SK-N-SH (cell line): ENCODE data around the gene AFF1. TPM values are rescaled to one million over a fixed set of nuclear protein-coding genes. Genes with fewer than 3 reads are reported as not detected.

Experiments
- CTCF ChIA-PET: fragments of 300-600, 350-600 bp; formaldehyde crosslinking; extraction: SDS; loops from one replicate; lab custom pipeline; 2021; lab: Yijun Ruan, JAX
- POLR2A ChIA-PET: fragments of 350-600 bp; sonication (Branson Sonifier 250); formaldehyde crosslinking; extraction: SDS; loops from one replicate; lab custom pipeline; 2020; ENCODE audit warnings: antibody characterized with exemption, inconsistent platforms; lab: Yijun Ruan, JAX
- DNase-seq: peaks from one replicate; pipeline ENCODE4 v3.0.0; 2012
- H2AFZ ChIP-seq: fragments of 200-600 bp; sonication (generic); 2 replicates; pipeline ENCODE4 v1.8.1; 2016; ENCODE audit warnings: antibody characterized with exemption, mild to moderate bottlenecking, low read depth
- H3F3A ChIP-seq: fragments of 200-600 bp; sonication (generic); replicated peaks from 2 replicates; pipeline ENCODE3; 2016; ENCODE audit warnings: antibody characterized with exemption, mild to moderate bottlenecking; ENCODE audit not compliant: insufficient read depth
- H3K27ac ChIP-seq, 2 experiments: fragments of 200-500 bp in 1 of 2; fragments of 200-600 bp in 1 of 2; sonication (Bioruptor generic) in 1 of 2; sonication (generic), shearing (Covaris generic) in 1 of 2; 2 replicates each; pipeline versions ENCODE4 v1.5.1 to v1.6.1; 2014 to 2016; ENCODE audit warnings: low read depth in 2 of 2, inconsistent platforms in 1 of 2, low read length in 1 of 2, mild to moderate bottlenecking in 1 of 2, mixed read lengths in 1 of 2
- H3K27me3 ChIP-seq: fragments of 200-600 bp; sonication (generic), shearing (Covaris generic); 2 replicates; pipeline ENCODE4 v1.6.1; 2016; ENCODE audit warnings: mixed run types; ENCODE audit not compliant: insufficient read depth
- H3K36me3 ChIP-seq, 2 experiments: fragments of 200-500 bp in 1 of 2; fragments of 200-600 bp in 1 of 2; sonication (Bioruptor generic) in 1 of 2; sonication (generic) in 1 of 2; replicated peaks in 1 of 2; 2 replicates each; pipeline versions ENCODE3 to v1.5.1; 2014 to 2016; ENCODE audit warnings: low read length in 1 of 2, mild to moderate bottlenecking in 1 of 2; ENCODE audit not compliant: insufficient read depth in 2 of 2, control insufficient read depth in 1 of 2
- H3K4me1 ChIP-seq, 2 experiments: fragments of 200-500 bp in 1 of 2; fragments of 200-600 bp in 1 of 2; sonication (Bioruptor generic) in 1 of 2; sonication (generic), shearing (Covaris generic) in 1 of 2; 2 replicates each; pipeline versions ENCODE4 v1.5.1 to v1.6.1; 2014 to 2016; ENCODE audit warnings: low read depth in 1 of 2, low read length in 1 of 2, mixed run types in 1 of 2; ENCODE audit not compliant: insufficient read depth in 2 of 2, control insufficient read depth in 1 of 2
- H3K4me2 ChIP-seq: fragments of 200-600 bp; sonication (generic), shearing (Covaris generic); 2 replicates; pipeline ENCODE4 v1.6.1; 2017; ENCODE audit warnings: mixed run types
- H3K4me3 ChIP-seq, 2 experiments: fragments of 200-500 bp in 1 of 2; fragments of 200-600 bp in 1 of 2; sonication (Bioruptor generic) in 1 of 2; sonication (generic), shearing (Covaris generic) in 1 of 2; 2 replicates each; pipeline versions ENCODE4 v1.5.1 to v1.8.1; 2014 to 2016; ENCODE audit warnings: low read depth in 2 of 2, inconsistent platforms in 1 of 2, low read length in 1 of 2, mild to moderate bottlenecking in 1 of 2, mixed read lengths in 1 of 2, moderate library complexity in 1 of 2
- H3K79me2 ChIP-seq: fragments of 200-600 bp; sonication (generic); 2 replicates; pipeline ENCODE4 v1.8.1; 2017; ENCODE audit warnings: mild to moderate bottlenecking; ENCODE audit not compliant: insufficient read depth
- H3K9ac ChIP-seq: fragments of 200-600 bp; sonication (generic); 2 replicates; pipeline ENCODE4 v1.6.1; 2017; ENCODE audit warnings: mixed run types
- H3K9me2 ChIP-seq: fragments of 200-600 bp; sonication (generic); 2 replicates; pipeline ENCODE4 v1.6.1; 2017; ENCODE audit warnings: mixed run types
- H3K9me3 ChIP-seq: fragments of 200-600 bp; sonication (generic); 2 replicates; pipeline ENCODE4 v1.6.1; 2017; ENCODE audit warnings: mixed run types, mild to moderate bottlenecking, moderate library complexity
- H4K20me1 ChIP-seq: fragments of 200-600 bp; sonication (generic); 2 replicates; pipeline ENCODE4 v1.6.1; 2017; ENCODE audit warnings: mild to moderate bottlenecking, mixed run types; ENCODE audit not compliant: insufficient read depth
- CTCF ChIP-seq: fragments of 200-600 bp; sonication (generic); IDR thresholded peaks from 2 replicates; pipeline ENCODE4 v1.6.1; 2017; ENCODE audit warnings: antibody characterized with exemption, mild to moderate bottlenecking, moderate library complexity
- EP300 ChIP-seq, 2 experiments: IDR thresholded peaks; 2 replicates each; pipeline versions ENCODE4 v1.4.0 to v1.6.1; 2012; ENCODE audit warnings: borderline replicate concordance in 1 of 2, low read depth in 1 of 2, low read length in 1 of 2
- FOSL2 ChIP-seq: IDR thresholded peaks from 2 replicates; pipeline ENCODE4 v1.4.0; 2012; ENCODE audit warnings: low read depth, mild to moderate bottlenecking, moderate library complexity, borderline replicate concordance
- FOXJ3 ChIP-seq: sonication (generic); formaldehyde crosslinking; IDR thresholded peaks from 2 replicates; pipeline ENCODE4 v1.5.1; 2020; ENCODE audit warnings: mild to moderate bottlenecking, missing genetic modification reagents
- MAX ChIP-seq: IDR thresholded peaks from 2 replicates; pipeline ENCODE4 v1.4.0; 2012; ENCODE audit warnings: low read depth
- MEF2A ChIP-seq: IDR thresholded peaks from 2 replicates; pipeline ENCODE4 v1.4.0; 2012; ENCODE audit warnings: low read depth, borderline replicate concordance
- POLR2AphosphoS5 ChIP-seq: IDR thresholded peaks from 2 replicates; pipeline ENCODE4 v1.6.1; 2012; ENCODE audit warnings: low read depth, low read length
- RCOR1 ChIP-seq: fragments of 150-350 bp; IDR thresholded peaks from 2 replicates; pipeline ENCODE4 v1.6.1; 2017; ENCODE audit warnings: antibody characterized with exemption, low read length
- RXRA ChIP-seq: IDR thresholded peaks from 2 replicates; pipeline ENCODE4 v1.4.0; 2012; ENCODE audit warnings: low read depth, mild to moderate bottlenecking, borderline replicate concordance
- WGBS: methylation state at CpG from one replicate; pipeline ENCODE4 v1.1.6; 2017; ENCODE audit warnings: low lambda C conversion rate; 5-methylcytosine and 5-hydroxymethylcytosine counted together
- polyA plus RNA-seq, 3 experiments: library from polyadenylated mRNA; depleted of rRNA; stranded (reverse); fragments of >200 nt; gene quantifications; 2 replicates each; pipeline ENCODE4 v1.2.3, GENCODE V29; 2012

Gene AFF1
- polyA plus RNA-seq, 1 of the 3 experiments (the other 2 are of a cell fraction), result 2.7 TPM

GRCh38 chr4:86935853-86936733, 1.3 kb downstream of the AFF1 start:
- CTCF ChIA-PET, result interaction anchor here (1.0 to 2.7 kb wide), 6 partner anchors 10 to 157 kb away, joined by 3 to 22 read pairs (median 4); no protein-coding TSS in a partner anchor
- Histone ChIP-seq H3K4me1 (peaks cover 4 to 11% of the 10 kb centered on the region in 2 experiments; a peak in 3 of 4 replicates), H3K9me3 (no peaks in the 10 kb centered on the region), H3K4me3 (peak overlapping the region; percentile 71 to 84), H3K9ac (peak overlapping the region; percentile 79), H3K27me3 (no peaks in the 10 kb centered on the region), H4K20me1 (no peaks in the 10 kb centered on the region), H3K79me2 (peaks cover 4% of the 10 kb centered on the region; the same call in 1 of the 2 replicates), H3K36me3 (no peaks in the 10 kb centered on the region), H3K9me2 (no peaks in the 10 kb centered on the region), H3K4me2 (peak overlapping the region; percentile 88), H2AFZ (peak overlapping the region; percentile 99), H3K27ac (peak overlapping the region in 1 of 2 experiments; percentile 78; a peak in 1 of 4 replicates), H3F3A (peaks cover 19% of the 10 kb centered on the region)
- 50% methylated on average over 36 of the region's 36 CpGs for WGBS
- DNase-seq, result no peak
- POLR2A ChIA-PET, result interaction anchor here (0.7 to 1.6 kb wide), 3 partner anchors 70 to 96 kb away, joined by 3 to 14 read pairs (median 3); no protein-coding TSS in a partner anchor
- TF ChIP-seq RXRA, result no peak
- TF ChIP-seq MAX, result 0 out of 2 replicates have a peak, but pooled peaks have one; percentile 6
- TF ChIP-seq FOXJ3 (CRISPR knock-in tag), result no peak

GRCh38 chr4:86938771-86939520, 4.1 kb downstream of the AFF1 start:
- ChIA-PET CTCF (interaction anchor here (1.2 to 2.1 kb wide), 3 partner anchors 8 to 437 kb away, joined by 3 to 11 read pairs (median 4); no protein-coding TSS in a partner anchor), POLR2A (no interaction called here)

More at GRCh38 chr4:86938771-86939520, 4.1 kb downstream of the AFF1 start:
- DNase-seq, result no peak
- peaks cover under 1 to 9% of the 10 kb centered on the region in 2 experiments; a peak in 3 of 4 replicates for H3K4me1 ChIP-seq
- no peaks in the 10 kb centered on the region for H3K27me3 ChIP-seq
- H4K20me1 ChIP-seq, result no peaks in the 10 kb centered on the region
- peaks cover 4% of the 10 kb centered on the region; the same call in 1 of the 2 replicates for H3K79me2 ChIP-seq
- peaks cover 10% of the 10 kb centered on the region for H3F3A ChIP-seq
- H3K4me2 ChIP-seq, result no peak overlapping the region
- H3K36me3 ChIP-seq, result no peaks in the 10 kb centered on the region
- no peak overlapping the region for H3K4me3 ChIP-seq
- TF ChIP-seq FOSL2, result no peak
- no peak for TF ChIP-seq MEF2A
- TF ChIP-seq EP300 (IDR thresholded peaks at IDR 0.05; ENCODE audit: borderline replicate concordance in 1 of 2, low read depth in 1 of 2, low read length in 1 of 2), result no peak
- no peak for TF ChIP-seq FOXJ3 (CRISPR knock-in tag)
- TF ChIP-seq POLR2AphosphoS5, result no peak
- TF ChIP-seq CTCF, result no peak
- no peak for TF ChIP-seq RCOR1
- no peak for TF ChIP-seq RXRA
- H3K9ac ChIP-seq, result no peak overlapping the region
- no peaks in the 10 kb centered on the region for H3K9me3 ChIP-seq
- 92% methylated on average over 4 of the region's 4 CpGs for WGBS
- no peak overlapping the region for H3K27ac ChIP-seq
- no peaks in the 10 kb centered on the region for H3K9me2 ChIP-seq
- no peak overlapping the region for H2AFZ ChIP-seq
